ENCODE measurements around the gene ZNF516. TPM values are rescaled to one million over a fixed set of nuclear protein-coding genes. Genes with fewer than 3 reads are reported as not detected.

The ZNF516 gene
- total and polyA plus RNA-seq, 2 of the 13 experiments (the other 11 are each of a cell fraction or from before 2014, with no cell fraction given), result 16.6 to 18.7 TPM

DNA sequence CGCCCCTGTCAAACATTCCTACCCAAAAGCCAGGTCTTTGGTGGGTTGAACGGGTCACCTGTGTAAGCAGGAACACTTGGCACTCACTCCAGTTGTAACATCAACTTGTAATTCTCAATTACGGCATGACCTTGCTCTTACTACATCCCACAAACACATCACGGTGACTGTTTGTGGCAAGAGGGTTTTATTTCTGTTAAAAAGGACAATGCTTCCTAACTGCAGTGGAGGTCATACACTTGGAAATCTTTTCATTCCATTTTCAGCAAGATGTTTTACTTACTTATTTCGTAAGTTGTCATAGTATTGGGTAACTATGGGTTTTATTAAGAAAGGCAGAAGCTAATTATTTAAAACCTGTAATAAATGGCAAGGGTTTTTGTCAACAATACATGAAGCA lies 126.1 kb downstream of the ZNF516 start:
- H3K27me3 ChIP-seq (ENCODE audit: control insufficient read depth in 1 of 2, insufficient read depth in 2 of 2, low read length in 2 of 2), result no peaks in the 10 kb centered on the region

DNA sequence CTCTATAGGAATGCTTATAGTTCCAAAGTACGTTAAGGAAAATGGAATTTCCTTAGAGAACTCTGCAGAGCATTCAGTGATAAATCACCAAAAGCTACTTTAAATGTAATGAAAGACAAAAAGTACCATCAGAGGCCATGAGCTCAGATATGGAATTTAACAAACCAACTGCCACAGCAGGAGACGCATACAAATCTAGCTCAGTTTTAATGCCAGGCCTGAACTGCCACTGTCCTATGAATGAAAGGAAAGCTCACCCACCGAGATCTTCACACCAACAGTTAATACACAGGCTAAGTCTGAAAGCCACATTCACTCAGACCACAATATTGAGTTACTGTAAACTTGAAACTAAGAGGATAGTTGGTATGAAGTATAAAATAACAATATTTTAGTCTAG lies 126.8 kb downstream of the ZNF516 start:
- H3K4me1 ChIP-seq (ENCODE audit: insufficient read depth, low read length), result peaks cover 16% of the 10 kb centered on the region
- ChIA-PET CTCF (ENCODE audit: low intra/inter-chr PET ratio, low total read pairs) (no interaction called here), POLR2A (no interaction called here)
- WGBS (ENCODE audit: low lambda C conversion rate), result 96% methylated on average over 3 of the region's 3 CpGs
- H3K4me2 ChIP-seq (ENCODE audit: low read depth, low read length), result no peak overlapping the region
- H3K79me2 ChIP-seq (ENCODE audit: insufficient read depth, low read length), result peaks cover under 1% of the 10 kb centered on the region
- H3K4me3 ChIP-seq (replicated peaks in 1 of 3; ENCODE audit: insufficient read depth in 1 of 3, low read depth in 2 of 3, low read length in 3 of 3), result no peak overlapping the region
- H3K9ac ChIP-seq (ENCODE audit: insufficient read depth, low read depth, low read length), result no peak overlapping the region
- H3K27me3 ChIP-seq (ENCODE audit: control insufficient read depth in 1 of 2, insufficient read depth in 2 of 2, low read length in 2 of 2), result no peaks in the 10 kb centered on the region
- peaks cover 12% of the 10 kb centered on the region; the same call in 1 of the 2 replicates for H4K20me1 ChIP-seq (ENCODE audit: insufficient read depth, low read length)
- no peaks in the 10 kb centered on the region for H3K9me3 ChIP-seq (ENCODE audit: low read length)
- no peak for DNase-seq (ENCODE audit: low spot score)
- no peak for ATAC-seq
- no TSS peak for BruUV-seq (replicated peaks)
- no peak overlapping the region for H3K27ac ChIP-seq (ENCODE audit: extremely low read length, insufficient read depth, low read length)
- intact Hi-C loops (cut with micrococcal nuclease; ENCODE audit: unreplicated experiment) (no loop called here), in situ Hi-C loops (cut with HindIII; ENCODE audit: extremely low pct_ligation_motif_present, low pct_unique_long_range_greater_than_20kb) (no loop called here)
- no peak for FAIRE-seq
- H2AFZ ChIP-seq (ENCODE audit: low read length), result no peak overlapping the region
- TF ChIP-seq, protein P1, sequence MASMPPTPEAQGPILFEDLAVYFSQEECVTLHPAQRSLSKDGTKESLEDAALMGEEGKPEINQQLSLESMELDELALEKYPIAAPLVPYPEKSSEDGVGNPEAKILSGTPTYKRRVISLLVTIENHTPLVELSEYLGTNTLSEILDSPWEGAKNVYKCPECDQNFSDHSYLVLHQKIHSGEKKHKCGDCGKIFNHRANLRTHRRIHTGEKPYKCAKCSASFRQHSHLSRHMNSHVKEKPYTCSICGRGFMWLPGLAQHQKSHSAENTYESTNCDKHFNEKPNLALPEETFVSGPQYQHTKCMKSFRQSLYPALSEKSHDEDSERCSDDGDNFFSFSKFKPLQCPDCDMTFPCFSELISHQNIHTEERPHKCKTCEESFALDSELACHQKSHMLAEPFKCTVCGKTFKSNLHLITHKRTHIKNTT (CRISPR knock-in tag; IDR thresholded peaks at IDR 0.05), result no peak
- TF ChIP-seq NR2F1 (CRISPR knock-in tag; IDR thresholded peaks at IDR 0.05), result no peak
- TF ChIP-seq NCOA1 (CRISPR knock-in tag; IDR thresholded peaks at IDR 0.05), result no peak
- TF ChIP-seq BHLHE40 (IDR thresholded peaks at IDR 0.05; ENCODE audit: low read length), result no peak
- TF ChIP-seq, protein P2, sequence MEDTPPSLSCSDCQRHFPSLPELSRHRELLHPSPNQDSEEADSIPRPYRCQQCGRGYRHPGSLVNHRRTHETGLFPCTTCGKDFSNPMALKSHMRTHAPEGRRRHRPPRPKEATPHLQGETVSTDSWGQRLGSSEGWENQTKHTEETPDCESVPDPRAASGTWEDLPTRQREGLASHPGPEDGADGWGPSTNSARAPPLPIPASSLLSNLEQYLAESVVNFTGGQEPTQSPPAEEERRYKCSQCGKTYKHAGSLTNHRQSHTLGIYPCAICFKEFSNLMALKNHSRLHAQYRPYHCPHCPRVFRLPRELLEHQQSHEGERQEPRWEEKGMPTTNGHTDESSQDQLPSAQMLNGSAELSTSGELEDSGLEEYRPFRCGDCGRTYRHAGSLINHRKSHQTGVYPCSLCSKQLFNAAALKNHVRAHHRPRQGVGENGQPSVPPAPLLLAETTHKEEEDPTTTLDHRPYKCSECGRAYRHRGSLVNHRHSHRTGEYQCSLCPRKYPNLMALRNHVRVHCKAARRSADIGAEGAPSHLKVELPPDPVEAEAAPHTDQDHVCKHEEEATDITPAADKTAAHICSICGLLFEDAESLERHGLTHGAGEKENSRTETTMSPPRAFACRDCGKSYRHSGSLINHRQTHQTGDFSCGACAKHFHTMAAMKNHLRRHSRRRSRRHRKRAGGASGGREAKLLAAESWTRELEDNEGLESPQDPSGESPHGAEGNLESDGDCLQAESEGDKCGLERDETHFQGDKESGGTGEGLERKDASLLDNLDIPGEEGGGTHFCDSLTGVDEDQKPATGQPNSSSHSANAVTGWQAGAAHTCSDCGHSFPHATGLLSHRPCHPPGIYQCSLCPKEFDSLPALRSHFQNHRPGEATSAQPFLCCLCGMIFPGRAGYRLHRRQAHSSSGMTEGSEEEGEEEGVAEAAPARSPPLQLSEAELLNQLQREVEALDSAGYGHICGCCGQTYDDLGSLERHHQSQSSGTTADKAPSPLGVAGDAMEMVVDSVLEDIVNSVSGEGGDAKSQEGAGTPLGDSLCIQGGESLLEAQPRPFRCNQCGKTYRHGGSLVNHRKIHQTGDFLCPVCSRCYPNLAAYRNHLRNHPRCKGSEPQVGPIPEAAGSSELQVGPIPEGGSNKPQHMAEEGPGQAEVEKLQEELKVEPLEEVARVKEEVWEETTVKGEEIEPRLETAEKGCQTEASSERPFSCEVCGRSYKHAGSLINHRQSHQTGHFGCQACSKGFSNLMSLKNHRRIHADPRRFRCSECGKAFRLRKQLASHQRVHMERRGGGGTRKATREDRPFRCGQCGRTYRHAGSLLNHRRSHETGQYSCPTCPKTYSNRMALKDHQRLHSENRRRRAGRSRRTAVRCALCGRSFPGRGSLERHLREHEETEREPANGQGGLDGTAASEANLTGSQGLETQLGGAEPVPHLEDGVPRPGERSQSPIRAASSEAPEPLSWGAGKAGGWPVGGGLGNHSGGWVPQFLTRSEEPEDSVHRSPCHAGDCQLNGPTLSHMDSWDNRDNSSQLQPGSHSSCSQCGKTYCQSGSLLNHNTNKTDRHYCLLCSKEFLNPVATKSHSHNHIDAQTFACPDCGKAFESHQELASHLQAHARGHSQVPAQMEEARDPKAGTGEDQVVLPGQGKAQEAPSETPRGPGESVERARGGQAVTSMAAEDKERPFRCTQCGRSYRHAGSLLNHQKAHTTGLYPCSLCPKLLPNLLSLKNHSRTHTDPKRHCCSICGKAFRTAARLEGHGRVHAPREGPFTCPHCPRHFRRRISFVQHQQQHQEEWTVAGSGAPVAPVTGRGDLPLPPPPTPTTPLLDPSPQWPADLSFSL (CRISPR knock-in tag; IDR thresholded peaks at IDR 0.05), result no peak
- TF ChIP-seq ZNF782 (CRISPR knock-in tag; IDR thresholded peaks at IDR 0.05; ENCODE audit: borderline replicate concordance), result no peak
- no peak for TF ChIP-seq TP53 (CRISPR knock-in tag; conservative IDR thresholded peaks at IDR 0.05)
- H3K36me3 ChIP-seq (replicated peaks in 1 of 2; ENCODE audit: control insufficient read depth in 1 of 2, insufficient read depth in 2 of 2, low read length in 2 of 2), result peaks cover 17 to 50% of the 10 kb centered on the region in 2 experiments

More for the DNA sequence above, 126.1 kb downstream of the ZNF516 start:
- no peak for ATAC-seq
- BruUV-seq (replicated peaks), result no TSS peak
- ChIA-PET CTCF (ENCODE audit: low intra/inter-chr PET ratio, low total read pairs) (no interaction called here), POLR2A (no interaction called here)
- peaks cover 10% of the 10 kb centered on the region for H4K20me1 ChIP-seq (ENCODE audit: insufficient read depth, low read length)
- peaks cover 9% of the 10 kb centered on the region for H3K4me1 ChIP-seq (ENCODE audit: insufficient read depth, low read length)
- no peak for TF ChIP-seq YEATS4 (CRISPR knock-in tag; IDR thresholded peaks at IDR 0.05; ENCODE audit: borderline replicate concordance)
- TF ChIP-seq CEBPB (IDR thresholded peaks at IDR 0.05; ENCODE audit: borderline replicate concordance, low read depth, low read length), result peak; percentile 42; the same call in 1 of the 2 replicates
- H3K9ac ChIP-seq (ENCODE audit: insufficient read depth, low read depth, low read length), result no peak overlapping the region
- no peaks in the 10 kb centered on the region for H3K9me3 ChIP-seq (ENCODE audit: low read length)
- in situ Hi-C loops (cut with HindIII; ENCODE audit: extremely low pct_ligation_motif_present, low pct_unique_long_range_greater_than_20kb), result no loop called here
- DNase-seq (ENCODE audit: low spot score), result no peak
- no peak overlapping the region for H3K27ac ChIP-seq (ENCODE audit: extremely low read length, insufficient read depth, low read length)
- no peak overlapping the region for H3K4me3 ChIP-seq (replicated peaks in 1 of 3; ENCODE audit: insufficient read depth in 1 of 3, low read depth in 2 of 3, low read length in 3 of 3)
- H2AFZ ChIP-seq (ENCODE audit: low read length), result no peak overlapping the region
- H3K79me2 ChIP-seq (ENCODE audit: insufficient read depth, low read length), result peaks cover 3% of the 10 kb centered on the region
- intact Hi-C loops (cut with micrococcal nuclease; ENCODE audit: unreplicated experiment), result no loop called here
- H3K4me2 ChIP-seq (ENCODE audit: low read depth, low read length), result no peak overlapping the region
- peaks cover 19 to 43% of the 10 kb centered on the region in 2 experiments for H3K36me3 ChIP-seq (replicated peaks in 1 of 2; ENCODE audit: control insufficient read depth in 1 of 2, insufficient read depth in 2 of 2, low read length in 2 of 2)
- FAIRE-seq, result no peak
- WGBS (ENCODE audit: low lambda C conversion rate), result 98% methylated on average over 5 of the region's 5 CpGs
